GM19193 (cell line): Measurements from ENCODE around the gene MYRIP.

ENCODE experiments used
- POLR2A ChIP-seq: IDR thresholded peaks from 4 replicates; pipeline ENCODE4 v1.6.1; 2011; ENCODE audit not compliant: insufficient read depth, insufficient read length; ENCODE audit errors: extremely low read depth

Gene MYRIP

DNA sequence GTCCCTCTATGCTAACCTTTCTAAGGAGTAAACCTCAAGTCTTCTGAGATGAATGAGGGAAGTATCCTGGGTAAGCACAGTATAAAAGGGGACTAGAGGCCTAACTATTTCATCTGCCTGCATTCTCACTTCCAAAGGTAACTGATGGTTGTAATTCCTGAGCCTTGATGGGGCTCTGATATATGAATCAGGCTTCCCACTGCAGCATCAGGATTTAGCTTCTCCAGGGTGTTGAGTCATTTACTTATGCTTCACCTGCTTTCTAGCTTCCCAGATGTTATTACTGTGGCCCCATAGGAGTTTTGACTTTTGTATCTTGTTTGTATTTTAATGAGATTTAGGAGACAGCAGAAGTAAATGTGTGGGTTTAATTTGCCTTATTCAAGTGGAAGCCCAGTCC is 292.8 kb downstream of the MYRIP start:
- no peak for TF ChIP-seq POLR2A

DNA sequence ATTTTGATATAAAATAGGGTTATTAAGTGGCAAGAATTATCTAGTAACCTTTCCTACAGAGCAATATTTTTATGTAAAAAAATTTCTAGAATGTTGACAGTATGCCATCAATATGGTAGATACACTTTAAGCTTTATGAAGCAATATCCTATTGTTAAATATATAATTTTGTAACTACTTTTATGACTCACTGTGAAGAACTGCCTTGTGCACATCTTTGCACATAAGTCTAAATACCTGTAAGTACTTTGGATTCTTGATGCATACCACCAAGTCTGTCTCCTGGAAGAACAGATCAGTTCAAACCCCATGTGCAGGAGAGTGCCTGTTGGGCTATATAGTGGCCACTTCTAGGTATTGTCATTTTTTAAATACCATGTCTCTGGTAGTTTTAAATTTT is 294.4 kb downstream of the MYRIP start:
- TF ChIP-seq POLR2A: no peak

GRCh38 chr3:40104441-40104840 is 295.0 kb downstream of the MYRIP start:
- no peak for TF ChIP-seq POLR2A

DNA sequence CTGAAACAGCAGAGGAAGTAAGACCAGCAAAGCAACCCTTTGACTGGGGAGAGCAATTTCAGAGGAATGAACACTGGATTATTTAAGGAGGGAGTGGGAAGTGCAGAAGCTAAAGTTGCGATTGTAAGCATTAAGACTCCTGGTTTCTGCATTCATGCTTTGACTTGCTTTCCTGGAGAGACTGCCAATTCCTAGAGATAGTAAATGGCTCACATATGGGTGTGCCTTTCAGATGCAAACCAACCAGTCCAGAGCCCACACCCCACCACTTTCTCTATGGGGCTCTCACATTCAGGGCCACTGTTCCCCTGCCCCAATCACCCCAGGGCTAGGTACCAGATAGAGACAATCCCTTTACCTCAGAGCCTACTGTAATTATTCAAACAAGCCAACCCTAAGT is 299.2 kb downstream of the MYRIP start:
- TF ChIP-seq POLR2A: no peak

DNA sequence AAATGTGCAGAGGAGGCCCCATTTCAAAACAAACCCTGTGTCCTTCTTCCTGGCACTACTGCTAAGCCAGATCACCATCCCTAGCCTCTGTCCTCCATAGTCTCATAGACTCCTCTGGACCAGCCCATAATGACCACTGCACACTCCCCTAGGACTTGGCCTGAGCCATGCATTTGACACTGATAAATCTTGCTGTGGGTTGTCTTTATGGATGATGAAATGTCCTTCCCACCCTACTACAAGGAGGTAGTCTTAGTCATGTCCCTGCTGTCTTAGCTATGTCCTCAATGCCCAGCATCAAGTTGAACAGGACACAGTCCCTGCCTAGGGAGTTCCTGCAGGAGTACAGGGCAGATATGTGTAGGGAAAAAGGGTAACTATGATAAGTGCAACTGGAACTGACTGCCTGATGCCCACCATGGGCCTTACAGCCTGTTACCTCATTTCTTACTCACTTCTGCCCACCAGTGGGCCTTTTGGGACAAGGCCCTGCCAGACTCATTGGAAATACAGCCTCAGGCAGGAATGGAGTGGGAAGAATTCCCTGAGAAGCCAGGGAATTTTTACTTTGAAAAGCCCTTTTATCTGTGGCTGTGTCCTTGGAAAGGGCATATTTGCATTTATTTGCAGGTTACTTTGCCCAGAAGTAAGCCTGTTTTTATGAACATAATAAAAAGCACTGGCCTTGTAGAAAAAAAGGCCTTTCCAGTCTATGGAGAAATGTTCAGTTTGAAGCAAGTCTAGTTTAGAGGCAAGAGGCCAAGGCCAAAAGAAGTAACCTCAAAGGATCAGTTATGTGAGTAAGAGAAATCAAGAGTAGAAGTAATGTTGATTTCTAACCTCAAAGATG is 300.5 kb downstream of the MYRIP start:
- TF ChIP-seq POLR2A: no peak

- TF ChIP-seq POLR2A: no peak
Observed at GRCh38 chr3:40116478-40117177, 307.2 kb downstream of the MYRIP start.

DNA sequence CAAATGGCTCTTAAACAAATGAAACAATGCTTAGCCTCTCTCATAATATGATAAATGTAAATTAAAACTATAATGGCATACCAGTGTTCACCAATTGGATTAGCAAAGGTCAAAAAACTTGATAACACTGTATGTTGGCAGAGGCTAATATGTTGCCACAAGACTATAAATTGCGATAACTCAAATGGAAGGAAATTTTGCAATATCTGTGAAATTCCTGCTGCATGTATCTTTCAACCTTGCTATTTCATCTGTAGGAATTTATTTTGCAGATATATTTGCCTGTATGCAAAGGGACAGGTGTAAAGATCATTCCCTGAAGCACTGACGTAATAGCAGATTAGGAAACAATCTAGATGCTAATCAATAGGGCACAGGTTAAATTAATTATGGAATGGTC is 308.7 kb downstream of the MYRIP start:
- TF ChIP-seq POLR2A: no peak

DNA sequence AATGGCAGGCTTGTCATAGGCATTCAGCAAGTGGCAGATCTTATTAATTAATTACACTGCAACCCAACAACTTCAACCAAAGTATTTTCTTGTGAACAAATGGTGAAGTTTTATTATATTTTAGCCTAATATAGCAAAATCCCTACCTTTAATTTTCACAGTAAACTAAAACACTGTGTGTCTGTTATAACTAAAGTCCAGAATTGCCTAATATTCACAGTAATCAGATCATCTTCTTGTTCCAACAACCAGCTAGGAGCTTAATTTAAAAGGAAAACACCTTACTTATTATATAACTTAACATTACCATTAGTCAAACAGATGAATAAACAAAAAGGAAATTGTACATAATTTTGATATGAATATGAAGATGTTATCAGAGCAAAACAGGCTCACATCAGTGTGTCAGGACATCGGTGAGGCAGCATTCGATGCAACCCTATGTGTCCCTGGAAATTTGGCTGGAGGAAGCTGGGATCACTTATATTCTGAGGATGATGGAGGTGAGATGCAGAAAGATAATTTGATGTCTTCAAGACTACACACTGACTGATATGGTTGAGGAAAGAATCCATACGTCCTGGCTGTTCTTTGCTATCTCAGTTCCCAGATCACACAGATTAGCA is 310.8 kb downstream of the MYRIP start:
- no peak for TF ChIP-seq POLR2A

DNA sequence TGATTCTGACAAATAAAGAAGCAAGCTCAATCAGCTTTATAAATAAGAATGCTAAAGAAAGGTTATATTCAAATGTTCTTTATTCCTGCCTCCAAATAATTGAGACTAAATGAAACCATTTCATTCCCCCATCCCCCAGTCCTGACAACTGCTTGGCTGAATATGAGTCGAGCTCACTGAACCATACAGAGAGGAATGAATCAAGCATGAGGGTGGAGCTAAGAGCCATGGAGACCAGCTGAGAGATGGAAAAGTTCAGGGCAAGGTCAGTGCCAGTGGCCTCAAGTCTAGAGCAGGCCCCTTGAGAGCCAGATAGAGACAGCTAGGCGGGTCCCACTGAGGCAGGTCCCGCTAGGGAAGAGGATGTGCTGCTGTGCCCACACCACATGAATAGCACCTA is 311.4 kb downstream of the MYRIP start:
- TF ChIP-seq POLR2A: no peak

DNA sequence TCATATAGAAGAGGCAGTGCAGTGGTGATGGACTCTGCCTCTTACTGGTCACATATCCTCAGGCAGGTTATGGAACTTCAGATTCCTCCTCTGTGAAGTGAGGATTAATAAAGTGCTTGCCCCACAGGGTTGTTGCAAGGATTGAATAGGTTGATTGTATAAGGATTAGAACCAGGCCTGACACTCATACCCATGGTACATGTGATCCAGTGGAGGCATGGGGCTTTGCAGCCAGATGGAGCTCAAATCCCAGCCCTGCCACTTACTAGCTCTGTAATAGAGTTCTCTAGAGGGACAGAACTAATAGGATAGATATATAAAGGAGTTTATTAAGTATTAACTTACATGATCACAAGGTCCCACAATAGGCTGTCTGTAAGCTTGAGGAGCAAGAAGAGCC is 315.5 kb downstream of the MYRIP start:
- no peak for TF ChIP-seq POLR2A

GRCh38 chr3:40128166-40128565 is 318.8 kb downstream of the MYRIP start:
- TF ChIP-seq POLR2A: no peak

GRCh38 chr3:40129510-40129909 is 320.1 kb downstream of the MYRIP start:
- TF ChIP-seq POLR2A: no peak

DNA sequence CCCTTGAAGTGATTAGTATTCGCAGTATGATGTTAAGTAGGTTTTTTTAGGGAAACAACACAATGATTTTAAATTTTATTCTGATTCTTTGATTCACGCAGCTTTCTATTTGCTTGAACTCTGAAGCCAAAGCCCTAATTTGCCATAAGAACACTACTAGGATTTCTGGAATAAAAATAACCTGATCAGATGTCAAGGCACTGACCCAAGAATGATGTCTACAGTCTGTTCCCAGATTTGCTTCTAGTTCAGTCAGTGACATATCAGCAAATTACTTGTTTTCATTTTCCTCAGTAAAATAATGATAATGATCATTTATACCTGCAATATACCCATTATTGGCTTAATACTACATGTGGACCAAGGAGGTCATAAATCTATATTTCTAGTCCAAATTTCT is 320.6 kb downstream of the MYRIP start:
- no peak for TF ChIP-seq POLR2A

GRCh38 chr3:40130721-40131120 is 321.3 kb downstream of the MYRIP start:
- TF ChIP-seq POLR2A: no peak

DNA sequence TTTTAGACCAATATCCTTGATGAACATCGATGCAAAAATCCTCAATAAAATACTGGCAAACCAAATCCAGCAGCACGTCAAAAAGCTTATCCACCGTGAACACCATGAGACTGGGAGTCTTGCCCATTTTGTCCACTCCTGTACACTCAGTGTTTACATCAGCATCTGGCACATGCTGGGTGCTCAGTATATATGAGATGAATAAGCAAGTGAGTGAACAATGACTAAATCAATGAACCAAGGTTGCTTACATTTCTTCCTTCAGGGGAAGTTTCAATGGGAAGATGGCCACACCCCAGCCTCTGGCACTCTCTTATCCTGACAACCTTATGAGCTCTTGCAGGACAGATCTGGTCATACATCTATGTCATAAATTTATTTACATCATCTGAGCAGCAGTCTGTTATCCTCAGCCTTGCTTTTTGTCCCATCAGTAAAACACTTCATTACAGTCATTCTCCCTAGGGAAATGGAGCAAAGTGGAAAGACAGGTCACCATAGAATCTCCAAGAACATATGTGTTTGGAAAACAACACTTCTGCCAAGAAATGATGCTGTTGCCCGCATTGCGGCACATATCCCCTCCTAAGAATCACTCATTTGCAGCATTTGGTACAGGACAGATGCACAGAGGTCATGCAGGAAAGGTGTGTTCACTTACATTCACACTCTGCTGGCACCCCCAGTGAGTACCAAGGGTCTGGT is 328.3 kb downstream of the MYRIP start:
- no peak for TF ChIP-seq POLR2A
